GM19324 (cell line): ENCODE data around the gene NPL.

Experiments used
- ATAC-seq: cut with Tn5 transposase; IDR thresholded peaks from one replicate; pipeline ENCODE4 v1.9.1; 2021; ENCODE audit warnings: mild to moderate bottlenecking, moderate library complexity; ENCODE audit not compliant: unreplicated experiment, low FRiP score

The NPL gene

GRCh38 chr1:182861994-182862393, 72.4 kb downstream of the NPL start:
- no peak for ATAC-seq

- ATAC-seq, result no peak
Measured at GRCh38 chr1:182862827-182863226, 73.3 kb downstream of the NPL start.

- ATAC-seq, result no peak
Measured at GRCh38 chr1:182863940-182864339, 74.4 kb downstream of the NPL start.

DNA sequence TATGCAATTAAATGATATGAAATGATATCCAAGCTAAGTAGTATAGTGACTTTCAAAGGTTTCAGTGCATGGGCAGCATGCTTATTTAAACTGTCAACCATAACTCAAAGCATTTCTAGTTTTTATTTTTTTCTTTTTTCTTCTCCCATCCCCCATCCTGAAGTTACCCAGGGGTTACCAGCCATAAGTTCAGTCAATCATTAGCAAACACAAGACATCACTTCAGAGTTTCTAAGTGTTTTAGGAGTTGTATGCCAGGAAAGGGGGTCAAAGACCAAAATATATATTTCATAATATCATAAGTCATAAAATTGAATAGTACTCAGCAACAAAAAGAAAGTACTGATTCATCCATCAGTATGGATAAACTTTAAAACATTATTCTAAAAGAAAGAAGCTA, 78.3 kb downstream of the NPL start:
- ATAC-seq, result no peak

DNA sequence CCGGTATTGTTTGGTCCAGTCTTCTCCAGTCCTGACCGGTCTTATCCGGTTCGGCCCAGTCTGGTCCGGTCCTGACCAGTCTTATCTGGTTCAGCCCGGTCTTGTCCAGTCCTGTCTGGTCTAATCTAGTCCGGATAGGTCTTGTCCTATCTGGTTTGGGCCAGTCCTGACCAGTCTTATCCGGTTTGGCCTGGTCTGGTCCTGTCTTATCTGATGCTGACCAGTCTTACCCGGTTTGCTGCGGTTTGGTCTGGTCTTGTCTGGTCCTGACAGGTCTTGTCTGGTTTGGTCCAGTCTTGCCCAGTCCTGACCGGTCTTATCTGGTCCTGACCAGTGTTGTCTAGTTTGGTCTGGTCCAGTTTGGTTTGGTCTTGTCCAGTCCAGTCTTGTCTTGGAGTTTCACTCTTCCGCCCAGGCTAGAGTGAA, 79.7 kb downstream of the NPL start:
- no peak for ATAC-seq

DNA sequence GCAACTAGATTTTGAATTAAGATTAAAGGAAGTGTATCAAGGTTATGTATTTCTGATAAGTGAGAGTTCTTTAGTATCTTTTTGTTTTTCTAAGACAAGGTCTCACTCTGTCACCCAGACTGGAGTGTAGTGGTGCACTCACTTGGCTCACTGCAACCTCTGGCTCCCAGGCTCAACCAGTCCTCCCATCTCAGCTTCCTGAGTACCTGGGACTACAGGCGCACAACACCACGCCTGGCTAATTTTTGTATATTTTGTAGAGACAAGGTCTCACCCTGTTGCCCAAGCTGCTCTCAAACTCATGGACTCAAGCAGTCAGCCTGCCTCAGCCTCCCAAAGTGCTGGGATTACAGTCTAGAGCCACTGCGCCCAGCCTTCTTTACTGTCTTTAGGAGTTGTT, 83.3 kb downstream of the NPL start:
- ATAC-seq, result no peak

- ATAC-seq, result no peak
Measured at GRCh38 chr1:182875889-182876288, 86.3 kb downstream of the NPL start.

DNA sequence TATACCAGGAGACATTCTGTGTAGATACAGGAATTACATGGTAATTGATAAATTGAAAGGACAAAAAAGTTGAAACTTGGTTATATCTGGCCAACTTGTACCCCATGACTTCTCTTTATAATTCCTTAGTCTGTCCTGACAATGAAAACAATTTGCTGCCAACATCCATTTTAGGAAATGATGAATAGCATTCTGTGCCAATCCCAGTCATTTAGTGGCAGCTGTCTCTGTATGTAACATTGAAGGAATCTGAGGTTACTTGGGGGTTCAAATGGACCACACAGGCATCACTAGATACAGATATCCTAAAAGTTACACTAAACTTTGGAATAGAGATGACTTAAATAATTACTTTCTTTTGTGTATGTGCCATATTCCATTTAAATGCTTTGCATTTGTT, 87.8 kb downstream of the NPL start:
- no peak for ATAC-seq

GRCh38 chr1:182877842-182878241, 88.3 kb downstream of the NPL start:
- ATAC-seq, result no peak
